GM23338 (cell line): ENCODE measurements around the gene C8A. TPM values are rescaled to one million over a fixed set of nuclear protein-coding genes. Genes with fewer than 3 reads are reported as not detected.

Source experiments
- ATAC-seq: fragments of 200-7000 bp; cut with Tn5 transposase; 3 replicates; pipeline ENCODE4 v1.9.1; 2020
- DNase-seq: peaks from one replicate; pipeline ENCODE4 v3.0.0-alpha.2; 2015; ENCODE audit warnings: low spot score
- H2AFZ ChIP-seq: fragments of 200-600 bp; sonication (generic); 2 replicates; pipeline ENCODE4 v1.8.0; 2016; ENCODE audit warnings: antibody characterized with exemption, mild to moderate bottlenecking, moderate library complexity
- H3F3A ChIP-seq: fragments of 200-600 bp; sonication (generic); replicated peaks from 2 replicates; pipeline ENCODE4 v1.8.0; 2017; ENCODE audit warnings: antibody characterized with exemption, mixed run types, low read depth
- H3K27ac ChIP-seq: fragments of 200-600 bp; sonication (generic); 2 replicates; pipeline ENCODE4 v1.6.1; 2016; ENCODE audit warnings: low read depth
- H3K27me3 ChIP-seq: fragments of 200-600 bp; sonication (generic); 2 replicates; pipeline ENCODE4 v1.8.0; 2016; ENCODE audit warnings: mild to moderate bottlenecking, mixed run types, moderate library complexity; ENCODE audit not compliant: insufficient read depth
- H3K36me3 ChIP-seq: fragments of 200-600 bp; sonication (generic); 2 replicates; pipeline ENCODE4 v1.8.0; 2016; ENCODE audit warnings: mild to moderate bottlenecking; ENCODE audit not compliant: insufficient read depth
- H3K4me1 ChIP-seq: fragments of 200-600 bp; sonication (generic); 2 replicates; pipeline ENCODE4 v1.8.0; 2016; ENCODE audit warnings: mild to moderate bottlenecking, moderate library complexity; ENCODE audit not compliant: insufficient read depth
- H3K4me2 ChIP-seq: fragments of 200-600 bp; sonication (generic); 2 replicates; pipeline ENCODE4 v1.7.1; 2017; ENCODE audit warnings: mixed run types
- H3K4me3 ChIP-seq: fragments of 200-600 bp; sonication (generic); 2 replicates; pipeline ENCODE4 v1.6.1; 2016; ENCODE audit warnings: mixed run types
- H3K79me2 ChIP-seq: fragments of 200-600 bp; sonication (generic); replicated peaks from 2 replicates; pipeline ENCODE4 v1.8.0; 2017; ENCODE audit warnings: mild to moderate bottlenecking; ENCODE audit not compliant: insufficient read depth
- H3K9me2 ChIP-seq: fragments of 200-600 bp; sonication (generic); 2 replicates; pipeline ENCODE4 v1.8.0; 2017; ENCODE audit not compliant: insufficient read depth
- H4K20me1 ChIP-seq: fragments of 200-600 bp; sonication (generic); replicated peaks from 2 replicates; pipeline ENCODE4 v1.8.0; 2017; ENCODE audit warnings: mild to moderate bottlenecking; ENCODE audit not compliant: insufficient read depth
- H3K27ac Mint-ChIP-seq: 2 replicates; pipeline ENCODE4 v1.8.0; 2020; ENCODE audit warnings: inconsistent platforms, mild to moderate bottlenecking, moderate library complexity, mixed read lengths
- H3K27me3 Mint-ChIP-seq: 3 replicates; pipeline ENCODE4 v1.8.0; 2022; ENCODE audit warnings: low read depth, mild to moderate bottlenecking, moderate library complexity, mixed read lengths, inconsistent platforms; ENCODE audit not compliant: insufficient read depth, poor library complexity
- H3K36me3 Mint-ChIP-seq: 3 replicates; pipeline ENCODE4 v1.8.0; 2021; ENCODE audit warnings: low read depth, mild to moderate bottlenecking, inconsistent platforms, moderate library complexity, mixed read lengths
- H3K4me1 Mint-ChIP-seq: 3 replicates; pipeline ENCODE4 v1.8.0; 2020; ENCODE audit warnings: mild to moderate bottlenecking, inconsistent platforms, mixed read lengths
- H3K4me3 Mint-ChIP-seq: 3 replicates; pipeline ENCODE4 v1.8.0; 2021; ENCODE audit warnings: moderate library complexity, mild to moderate bottlenecking, inconsistent platforms, mixed read lengths
- H3K9me3 Mint-ChIP-seq: 3 replicates; pipeline ENCODE4 v1.8.0; 2020; ENCODE audit warnings: moderate library complexity, mild to moderate bottlenecking, inconsistent platforms, mixed read lengths
- CTCF ChIP-seq, 2 experiments: fragments of 200-600 bp in 1 of 2; sonication (generic) in 1 of 2; conservative IDR thresholded peaks; 2 replicates each; pipeline versions ENCODE4 v1.5.1 to v1.6.1; 2016 to 2017; ENCODE audit warnings: antibody characterized with exemption in 2 of 2, low read depth in 2 of 2, mild to moderate bottlenecking in 2 of 2, moderate library complexity in 1 of 2
- ETS1 ChIP-seq: IDR thresholded peaks from 2 replicates; pipeline ENCODE4 v1.6.1; 2016; ENCODE audit warnings: antibody characterized with exemption
- EZH2 ChIP-seq: fragments of 200-600 bp; sonication (generic); IDR thresholded peaks from one replicate; pipeline ENCODE4 v1.8.0; 2017; ENCODE audit warnings: antibody characterized with exemption, mild to moderate bottlenecking, low read depth; ENCODE audit not compliant: unreplicated experiment
- EZH2phosphoT487 ChIP-seq: fragments of 200-600 bp; sonication (generic); IDR thresholded peaks from one replicate; pipeline ENCODE4 v1.8.1; 2018; ENCODE audit warnings: antibody characterized with exemption; ENCODE audit not compliant: unreplicated experiment
- JUNB ChIP-seq: IDR thresholded peaks from one replicate; pipeline ENCODE4 v1.6.1; 2016; ENCODE audit warnings: antibody characterized with exemption; ENCODE audit not compliant: unreplicated experiment
- NANOG ChIP-seq: IDR thresholded peaks from 2 replicates; pipeline ENCODE4 v1.6.1; 2016; ENCODE audit warnings: antibody characterized with exemption, borderline replicate concordance
- ZNF114 ChIP-seq: fragments of 250-450 bp; sonication (Bioruptor Pico); IDR thresholded peaks from 2 replicates; pipeline ENCODE4 v1.5.0; 2020; ENCODE audit warnings: mild to moderate bottlenecking, moderate library complexity
- ZNF462 ChIP-seq: fragments of 250-450 bp; sonication (Bioruptor Pico); IDR thresholded peaks from 2 replicates; pipeline ENCODE4 v1.5.0; 2020; ENCODE audit warnings: mild to moderate bottlenecking, moderate library complexity
- polyA plus RNA-seq: library from polyadenylated mRNA; unstranded; fragments of >200 nt; fragmentation: Nextera tagmentation; extraction: Ambion mirVana; gene quantifications from 2 replicates; pipeline ENCODE4 v1.2.1, GENCODE V29; 2016
- total RNA-seq: library from RNA; depleted of rRNA; stranded (reverse); fragments of >200 nt; shearing (Covaris generic); gene quantifications from 2 replicates; pipeline ENCODE4 v1.2.3, GENCODE V29; 2014

C8A gene
- total and polyA plus RNA-seq, 2 experiments from 2014 or later = not detected

- H2AFZ ChIP-seq = no peak overlapping the region
- Mint-ChIP-seq H3K4me1 (peaks cover 13% of the 10 kb centered on the region), H3K9me3 (no peaks in the 10 kb centered on the region), H3K27ac (no peak overlapping the region), H3K4me3 (no peak overlapping the region), H3K27me3 (no peaks in the 10 kb centered on the region), H3K36me3 (no peaks in the 10 kb centered on the region)
- DNase-seq (no peak), ATAC-seq (no peak)
- no peak overlapping the region for H3K4me2 ChIP-seq
- no peak overlapping the region for H3K4me3 ChIP-seq
- peaks cover under 1% of the 10 kb centered on the region; the same call in 1 of the 2 replicates for H3K4me1 ChIP-seq
- peaks cover 11% of the 10 kb centered on the region for H3K9me2 ChIP-seq
- TF ChIP-seq CTCF (conservative IDR thresholded peaks at IDR 0.05; ENCODE audit: low read depth in 2 of 2) = no peak
- TF ChIP-seq EZH2phosphoT487 = no peak
- TF ChIP-seq EZH2 = no peak
- TF ChIP-seq NANOG = no peak
- no peak for TF ChIP-seq ZNF114 (CRISPR knock-in tag)
- TF ChIP-seq ZNF462 (CRISPR knock-in tag) = no peak
- no peak for TF ChIP-seq ETS1
- TF ChIP-seq JUNB = no peak
- H3K27ac ChIP-seq = no peak overlapping the region
- H3K79me2 ChIP-seq = no peaks in the 10 kb centered on the region
- no peaks in the 10 kb centered on the region for H3K27me3 ChIP-seq
- H3K36me3 ChIP-seq = no peaks in the 10 kb centered on the region
- H3F3A ChIP-seq = no peaks in the 10 kb centered on the region
- H4K20me1 ChIP-seq = 0 out of 2 replicates have a peak, but pooled peaks cover 4% of the 10 kb centered on the region
Observed at GRCh38 chr1:56824938-56825337, 29.7 kb upstream of the C8A start.
